HK-2 (cell line): ENCODE measurements around the gene PHIP.
"Not testable (repeated sequence)": the region's sequence is repeated elsewhere in the genome, so short reads cannot be mapped to it uniquely, and the experiment has no call there.

Experiments used
- DNase-seq: peaks from one replicate; pipeline ENCODE4 v3.0.0-alpha.2; 2018; ENCODE audit not compliant: unreplicated experiment

PHIP gene

DNA sequence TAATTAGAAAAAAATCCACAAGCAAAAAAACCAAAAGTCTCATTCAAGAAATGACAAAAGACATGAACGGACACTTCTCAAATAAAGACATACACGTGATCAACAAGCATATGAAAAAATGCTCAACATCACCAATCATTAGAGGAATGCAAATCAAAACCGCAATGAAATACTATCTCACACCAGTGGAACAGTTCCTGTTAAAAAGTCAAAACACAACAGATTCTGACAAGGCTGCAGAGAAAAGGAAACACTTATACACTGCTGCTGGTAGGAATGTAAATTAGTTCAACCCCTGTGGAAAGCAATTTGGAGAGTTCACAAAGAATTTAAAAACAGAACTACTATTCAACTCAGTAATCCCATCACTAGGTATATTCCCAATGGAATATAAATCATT lies 152.7 kb downstream of the PHIP start:
- DNase-seq: no peak

DNA sequence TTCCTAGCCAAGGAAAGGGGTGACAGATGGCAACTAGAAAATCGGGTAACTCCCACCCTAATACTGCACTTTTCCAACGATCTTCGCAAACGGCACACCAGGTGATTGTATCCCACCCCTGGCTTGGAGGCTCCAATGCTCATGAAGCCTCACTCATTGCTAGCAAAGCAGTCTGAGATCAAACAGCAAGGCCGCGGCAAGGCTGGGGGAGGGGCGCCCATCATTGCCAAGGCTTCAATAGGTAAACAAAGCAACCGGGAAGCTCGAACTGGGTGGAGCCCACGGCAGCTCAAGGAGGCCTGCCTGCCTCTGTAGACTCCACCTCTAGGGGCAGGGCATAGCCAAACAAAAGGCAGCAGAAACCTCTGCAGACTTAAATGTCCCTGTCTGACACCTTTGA lies 156.9 kb downstream of the PHIP start:
- not testable (repeated sequence) for DNase-seq

DNA sequence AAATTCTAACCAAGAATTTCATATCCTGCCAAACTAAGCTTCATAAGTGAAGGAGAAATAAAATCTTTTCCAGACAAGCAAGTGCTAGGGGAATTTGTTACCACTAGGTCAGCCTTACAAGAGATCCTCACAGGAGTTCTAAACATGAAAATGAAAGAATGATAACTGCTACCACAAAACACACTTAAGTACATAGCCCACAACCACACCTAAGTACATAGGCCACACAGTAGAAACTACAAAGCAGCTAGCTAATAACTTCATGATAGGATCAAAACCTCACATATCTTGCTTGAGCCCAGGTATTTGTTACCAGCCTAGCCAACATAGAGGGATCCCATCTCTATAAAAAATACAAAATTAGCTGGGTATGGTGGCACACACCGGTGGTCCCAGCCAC lies 160.3 kb downstream of the PHIP start:
- DNase-seq: no peak

DNA sequence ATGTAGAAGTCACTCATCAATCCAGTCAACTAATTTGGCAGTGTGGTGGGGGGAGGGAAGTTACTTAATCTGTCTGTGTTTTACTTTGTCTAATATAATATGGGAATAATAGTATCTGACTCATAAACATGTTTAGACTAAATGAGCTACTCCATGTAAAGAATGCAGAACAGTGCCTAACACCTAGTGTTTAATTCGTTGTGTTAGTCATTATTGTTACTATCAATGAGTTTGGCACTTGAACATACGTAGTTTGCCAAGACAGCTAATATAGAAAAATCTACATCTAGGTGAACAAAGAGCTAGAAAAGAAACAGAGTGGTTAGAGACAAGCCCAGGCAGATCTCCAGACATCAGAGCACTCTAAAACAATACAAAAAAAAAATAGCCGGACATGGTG lies 161.6 kb downstream of the PHIP start:
- no peak for DNase-seq

DNA sequence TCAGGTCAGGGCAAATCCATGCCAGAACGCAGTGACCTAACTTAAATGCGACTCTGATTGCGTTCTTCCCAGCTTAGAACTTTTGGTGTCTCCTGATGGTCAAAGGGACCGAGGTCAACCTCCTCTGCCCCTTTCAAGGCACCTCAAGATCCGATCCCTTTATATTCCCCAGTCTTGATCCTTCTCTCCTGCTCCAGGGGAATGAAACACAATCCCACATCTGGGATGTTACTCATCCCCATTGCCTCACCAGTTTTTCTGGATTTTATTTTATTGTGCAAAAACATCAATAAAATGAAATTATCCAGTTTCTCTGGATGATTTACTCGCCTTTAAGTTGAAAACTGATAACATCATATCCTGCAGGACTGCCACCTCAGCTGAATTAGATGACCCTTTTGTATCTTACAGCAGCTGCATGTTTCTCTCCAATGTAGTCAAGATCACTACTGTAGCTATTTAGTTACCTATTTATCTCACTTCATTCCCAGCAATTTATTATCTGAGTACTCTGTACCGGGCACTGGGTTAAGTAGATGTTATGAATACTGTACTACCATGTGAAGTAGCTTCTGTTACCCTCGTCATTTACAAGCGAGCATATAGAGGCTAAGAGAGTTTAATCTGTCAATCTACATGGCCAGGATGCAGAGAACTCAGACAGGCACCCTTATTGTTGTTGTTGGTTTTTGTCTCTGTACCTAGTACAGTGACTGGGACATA lies 166.7 kb downstream of the PHIP start:
- no peak for DNase-seq

DNA sequence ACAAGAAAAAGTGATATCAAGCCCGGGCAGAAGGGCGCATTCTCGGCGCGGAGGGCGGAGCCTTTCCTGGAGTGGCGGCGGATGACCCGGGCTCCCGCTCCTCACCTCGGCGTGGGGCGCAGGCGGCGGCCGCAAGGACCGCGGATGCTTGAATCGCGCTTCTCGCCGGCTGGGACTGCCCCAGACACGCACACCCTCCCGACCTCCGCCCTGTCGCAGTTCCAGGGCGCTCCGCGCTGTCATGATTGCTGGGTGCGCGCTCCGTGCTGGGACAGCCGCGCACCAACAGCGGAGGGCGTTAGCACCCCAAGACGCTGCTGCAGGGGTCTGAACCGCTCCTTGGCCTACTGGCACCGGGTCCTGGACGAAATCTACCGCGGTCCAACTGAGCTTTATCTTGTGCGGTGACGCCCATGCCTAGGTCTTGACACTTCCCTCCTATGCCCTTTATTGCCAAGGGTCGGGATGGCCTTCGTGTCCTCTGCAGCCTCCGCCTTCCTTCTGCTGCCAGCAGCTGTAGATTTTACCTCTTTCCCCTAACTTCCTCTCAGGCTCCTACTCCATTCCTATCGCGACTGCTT lies 167.4 kb downstream of the PHIP start:
- DNase-seq: no peak

DNA sequence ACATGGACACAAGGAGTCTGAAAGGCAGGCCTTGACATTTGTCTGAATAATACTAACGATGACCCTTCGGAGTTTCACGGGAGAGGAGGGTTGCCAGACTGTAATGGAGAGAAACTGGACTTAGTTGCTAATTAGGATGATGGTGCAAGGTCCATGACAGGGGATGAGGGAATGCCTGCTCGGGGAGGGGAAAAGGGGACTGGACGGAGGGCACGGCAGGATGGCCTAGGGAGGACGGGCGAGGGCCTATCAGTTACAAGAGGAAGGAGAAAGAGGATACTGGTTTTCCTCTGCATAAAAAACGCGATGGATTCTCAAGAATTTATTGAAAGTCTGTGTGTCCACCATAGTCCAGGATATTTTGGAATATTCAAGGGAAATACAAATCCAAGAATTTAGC lies 168.0 kb downstream of the PHIP start:
- no peak for DNase-seq

DNA sequence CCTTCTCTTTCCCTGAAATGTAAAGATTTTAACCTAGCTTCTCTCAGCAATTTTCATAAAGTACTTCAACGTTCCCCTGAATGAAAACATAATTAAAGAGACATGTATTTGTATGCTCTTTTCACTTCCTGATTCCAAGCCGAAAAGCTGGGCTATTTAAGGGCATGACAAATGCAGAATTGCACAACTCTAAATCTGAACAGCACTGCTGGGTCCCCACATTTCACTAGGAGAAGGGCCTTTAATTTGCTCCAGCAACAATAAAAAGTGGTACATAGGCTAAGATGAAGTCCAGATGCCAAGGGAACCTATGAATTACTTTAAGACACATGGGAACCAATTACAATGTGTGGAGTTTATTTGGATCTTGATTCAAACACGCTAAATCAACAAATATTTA lies 168.7 kb downstream of the PHIP start:
- DNase-seq: no peak

DNA sequence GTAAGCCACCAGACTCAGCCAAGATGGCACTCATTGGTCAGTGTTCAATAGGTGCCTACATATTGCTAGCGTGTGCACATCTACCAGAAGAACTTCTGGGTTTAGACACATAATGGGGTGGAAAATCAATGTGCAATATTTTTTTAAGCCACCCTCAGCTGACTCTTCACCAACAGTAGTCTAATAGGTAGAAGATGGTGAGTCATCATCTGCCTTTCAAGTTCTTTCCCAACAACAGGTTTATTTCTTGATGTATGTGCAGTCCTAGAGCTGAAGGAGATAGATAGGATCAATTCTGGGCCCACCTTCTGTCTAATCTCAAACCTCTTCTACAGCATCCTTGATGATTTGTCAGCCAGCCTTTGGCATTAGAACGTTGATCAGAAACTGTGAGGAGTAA lies 169.4 kb downstream of the PHIP start:
- DNase-seq: no peak

DNA sequence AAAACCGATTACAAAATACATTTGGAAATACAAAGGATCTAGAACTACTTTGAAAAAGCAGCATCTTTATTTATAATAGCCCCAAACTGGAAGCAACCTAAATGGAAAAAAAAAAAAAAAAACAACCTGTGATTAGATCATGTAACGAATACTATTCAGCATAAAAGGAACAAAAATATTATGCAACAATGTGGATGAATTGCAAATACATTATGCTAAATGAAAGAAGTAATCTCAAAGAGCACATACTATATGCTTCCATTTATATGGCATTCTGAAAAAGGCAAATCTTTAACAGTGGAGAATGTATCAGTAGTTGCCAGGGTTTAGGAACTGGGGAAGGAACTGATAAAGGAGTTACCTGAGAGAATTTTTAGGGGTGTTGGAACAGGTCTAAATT lies 181.8 kb downstream of the PHIP start:
- DNase-seq: no peak

DNA sequence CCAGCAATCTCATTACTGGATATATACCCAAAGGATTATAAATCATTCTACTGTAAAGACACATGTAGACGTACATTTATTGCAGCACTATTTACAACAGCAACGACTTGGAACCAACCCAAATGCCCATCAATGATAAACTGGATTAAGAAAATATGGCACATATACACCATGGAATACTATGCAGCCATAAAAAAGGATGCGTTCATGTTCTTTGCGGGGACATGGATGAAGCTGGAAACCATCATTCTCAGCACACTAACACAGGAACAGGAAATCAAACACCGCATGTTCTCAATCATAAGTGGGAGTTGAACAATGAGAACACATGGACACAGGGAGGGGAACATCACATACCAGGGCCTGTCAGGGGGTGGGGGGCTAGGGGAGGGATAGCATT lies 188.2 kb downstream of the PHIP start:
- not testable (repeated sequence) for DNase-seq
